GM19025 (cell line): ENCODE results near the gene CBX7.
A peak's percentile ranks its signal among the peaks of the same experiment; 100 is the strongest.
"Not testable (repeated sequence)": the region's sequence is repeated elsewhere in the genome, so short reads cannot be mapped to it uniquely, and the experiment has no call there.

Source experiments
- ATAC-seq: cut with Tn5 transposase; IDR thresholded peaks from one replicate; pipeline ENCODE4 v1.9.1; 2021; ENCODE audit warnings: mild to moderate bottlenecking, low read depth, moderate library complexity; ENCODE audit not compliant: unreplicated experiment

CBX7 gene

GRCh38 chr22:39174498-39175352, 22.2 kb upstream of the CBX7 start:
- no peak for ATAC-seq

- no peak for ATAC-seq
These were observed 21.5 kb upstream of the CBX7 start for GRCh38 chr22:39173787-39174497.

GRCh38 chr22:39173050-39173706, 20.7 kb upstream of the CBX7 start:
- ATAC-seq, result no peak

- not testable (repeated sequence) for ATAC-seq
These were observed 20.0 kb upstream of the CBX7 start for GRCh38 chr22:39172265-39173049.

- ATAC-seq, result no peak
These were observed 19.3 kb upstream of the CBX7 start for GRCh38 chr22:39171623-39172264.

- peak; percentile 67 for ATAC-seq
These were observed 18.5 kb upstream of the CBX7 start for GRCh38 chr22:39170825-39171622.

- no peak for ATAC-seq
These were observed 17.5 kb upstream of the CBX7 start for GRCh38 chr22:39169797-39170466.

GRCh38 chr22:39166547-39166946, 14.1 kb upstream of the CBX7 start:
- ATAC-seq, result no peak

GRCh38 chr22:39156093-39156492, 3.6 kb upstream of the CBX7 start:
- not testable (repeated sequence) for ATAC-seq

- ATAC-seq, result no peak
These were observed 2.9 kb upstream of the CBX7 start for GRCh38 chr22:39155421-39155820.

- ATAC-seq, result no peak
These were observed 789 bp upstream of the CBX7 start for GRCh38 chr22:39153220-39153717.

- ATAC-seq, result no peak
These were observed 413 bp downstream of the CBX7 start for GRCh38 chr22:39152024-39152510.

- ATAC-seq, result no peak
These were observed 1.0 kb downstream of the CBX7 start for GRCh38 chr22:39151329-39151975.

GRCh38 chr22:39150848-39151215, 1.6 kb downstream of the CBX7 start:
- ATAC-seq, result no peak

GRCh38 chr22:39149915-39150847, 2.3 kb downstream of the CBX7 start:
- no peak for ATAC-seq

GRCh38 chr22:39148727-39149535, 3.5 kb downstream of the CBX7 start:
- no peak for ATAC-seq
